Measurements from ENCODE around the gene TXNDC9. TPM values are rescaled to one million over a fixed set of nuclear protein-coding genes. Genes with fewer than 3 reads are reported as not detected.

Gene TXNDC9
- total and polyA plus RNA-seq, 2 of the 8 experiments (the other 6 are each of a cell fraction or from before 2014, with no cell fraction given), result 12.9 to 35.6 TPM

- peak; percentile 53; the same call in 1 of the 2 replicates for TF ChIP-seq RBBP5 (IDR thresholded peaks at IDR 0.05; ENCODE audit: borderline replicate concordance, low read depth, low read length)
- no peak for TF ChIP-seq RXRA (IDR thresholded peaks at IDR 0.05; ENCODE audit: insufficient read depth, low read depth, low read length)
- TF ChIP-seq PHF8 (conservative IDR thresholded peaks at IDR 0.05; ENCODE audit: low read depth, low read length), result peak; percentile 72
- no peak for TF ChIP-seq CTBP2 (IDR thresholded peaks at IDR 0.05; ENCODE audit: borderline replicate concordance, insufficient read depth, insufficient read length, low read length)
- TF ChIP-seq CHD2 (IDR thresholded peaks at IDR 0.05; ENCODE audit: low read length), result no peak
- TF ChIP-seq EGR1 (IDR thresholded peaks at IDR 0.05; ENCODE audit: borderline replicate concordance, low read depth, low read length), result peak; percentile 41; the same call in 1 of the 2 replicates
- TF ChIP-seq SP1 (IDR thresholded peaks at IDR 0.05; ENCODE audit: low read depth, low read length), result no peak
- TF ChIP-seq HDAC6 (IDR thresholded peaks at IDR 0.05; ENCODE audit: low read depth, low read length), result no peak
- no peak for TF ChIP-seq CBX5 (IDR thresholded peaks at IDR 0.05; ENCODE audit: low read depth, low read length)
- TF ChIP-seq BCL11A (IDR thresholded peaks at IDR 0.05; ENCODE audit: low read depth in 2 of 2, low read length in 2 of 2), result no peak
- no peak for TF ChIP-seq JUND (IDR thresholded peaks at IDR 0.05; ENCODE audit: low read length)
- TF ChIP-seq USF2 (IDR thresholded peaks at IDR 0.05; ENCODE audit: low read length), result no peak
- TF ChIP-seq JUN (IDR thresholded peaks at IDR 0.05; ENCODE audit: low read depth, low read length), result no peak
- TF ChIP-seq KDM5A (IDR thresholded peaks at IDR 0.05; ENCODE audit: low read length), result no peak
- TF ChIP-seq ATF3 (IDR thresholded peaks at IDR 0.05; ENCODE audit: insufficient read depth, low read depth, low read length), result no peak
- TF ChIP-seq SIX5 (IDR thresholded peaks at IDR 0.05; ENCODE audit: low read depth, low read length), result no peak
- TF ChIP-seq SP2 (IDR thresholded peaks at IDR 0.05; ENCODE audit: low read length), result peak; percentile 72; the same call in 1 of the 2 replicates
- TF ChIP-seq TAF1 (IDR thresholded peaks at IDR 0.05; ENCODE audit: low read depth, low read length), result peak; percentile 77
- no peak for TF ChIP-seq EP300 (IDR thresholded peaks at IDR 0.05; ENCODE audit: borderline replicate concordance in 1 of 2, low read depth in 2 of 2, low read length in 2 of 2)
- no peak for TF ChIP-seq MAFK (IDR thresholded peaks at IDR 0.05; ENCODE audit: low read depth, low read length)
- peak; percentile 77 for TF ChIP-seq CREB1 (IDR thresholded peaks at IDR 0.05)
- TF ChIP-seq RAD21 (IDR thresholded peaks at IDR 0.05 in 1 of 2, conservative IDR thresholded peaks at IDR 0.05 in 1 of 2; ENCODE audit: low read depth in 2 of 2, low read length in 2 of 2), result 0 out of 4 replicates have a peak, but pooled peaks of 1 of the 2 experiments have one; percentile 4
Measured at GRCh38 chr2:99337113-99338028, 1.2 kb upstream of the TXNDC9 start, which contains the start of gene EIF5B (continued).
